A549 (cell line): Measurements from ENCODE around the gene RABAC1. TPM values are rescaled to one million over a fixed set of nuclear protein-coding genes. Genes with fewer than 3 reads are reported as not detected.
A peak's percentile ranks its signal among the peaks of the same experiment; 100 is the strongest.

ENCODE experiments used
- ATAC-seq, 2 experiments: fragments of 200-7000 bp in 1 of 2; fragments of >200 bp in 1 of 2; cut with Nextera tagmentation in 1 of 2; cut with Tn5 transposase in 1 of 2; 3 replicates each; pipeline versions ENCODE4 v1.8.0 to v1.9.1; 2018 to 2020; ENCODE audit warnings: mild to moderate bottlenecking in 1 of 2, moderate library complexity in 1 of 2
- CTCF ChIA-PET: fragments of 300-600 bp; sonication (Branson Sonifier 250); formaldehyde crosslinking; extraction: SDS; loops from one replicate; lab custom pipeline; 2021; ENCODE audit warnings: antibody characterized with exemption, inconsistent platforms; lab: Yijun Ruan, JAX
- POLR2A ChIA-PET: fragments of 350-600 bp; formaldehyde crosslinking; extraction: SDS; loops from one replicate; lab custom pipeline; 2021; ENCODE audit warnings: antibody characterized with exemption, inconsistent platforms; lab: Yijun Ruan, JAX
- DNase-seq, 2 experiments: peaks; one replicate each; pipeline versions ENCODE4 v3.0.0 to v3.0.0-alpha.2; 2011 to 2016; ENCODE audit warnings: low read depth in 1 of 2, low spot score in 1 of 2
- FAIRE-seq: peaks from 2 replicates; lab custom pipeline; 2011; peaks lifted over from hg19 to GRCh38; lab: Jason Lieb, UNC
- H3K27ac ChIP-seq, 2 experiments: fragments of >200 bp; sonication (Bioruptor Twin); formaldehyde crosslinking; 3 replicates each; pipeline ENCODE4 v1.5.1; 2016 to 2017
- H3K4me1 ChIP-seq: fragments of >200 bp; sonication (Bioruptor Twin); formaldehyde crosslinking; 3 replicates; pipeline ENCODE4 v1.6.1; 2016
- H3K4me2 ChIP-seq: fragments of >200 bp; sonication (Bioruptor Twin); formaldehyde crosslinking; 3 replicates; pipeline ENCODE4 v1.6.1; 2016
- H3K4me3 ChIP-seq: fragments of >200 bp; sonication (Bioruptor Twin); formaldehyde crosslinking; 3 replicates; pipeline ENCODE4 v1.5.1; 2016
- H3K9me3 ChIP-seq: fragments of >200 bp; sonication (Bioruptor Twin); formaldehyde crosslinking; 3 replicates; pipeline ENCODE4 v1.6.1; 2016
- CBX8 ChIP-seq: fragments of 200-600 bp; sonication (generic); IDR thresholded peaks from 2 replicates; pipeline ENCODE4 v1.6.1; 2016
- CHD4 ChIP-seq: fragments of 200-600 bp; sonication (generic); IDR thresholded peaks from 2 replicates; pipeline ENCODE4 v1.6.1; 2016; ENCODE audit warnings: antibody characterized with exemption, mild to moderate bottlenecking, borderline replicate concordance
- EHF ChIP-seq: fragments of 250-450 bp; sonication (Bioruptor Pico); IDR thresholded peaks from 2 replicates; pipeline ENCODE4 v1.5.0; 2020; ENCODE audit warnings: mild to moderate bottlenecking
- EHMT2 ChIP-seq: fragments of 200-600 bp; sonication (generic); IDR thresholded peaks from 2 replicates; pipeline ENCODE4 v1.6.1; 2016; ENCODE audit warnings: antibody characterized with exemption, low read depth, mild to moderate bottlenecking, moderate library complexity
- FOSL2 ChIP-seq, 2 experiments: fragments of 450-650 bp in 1 of 2; fragments of >200 bp in 1 of 2; sonication (Bioruptor Twin) in 1 of 2; formaldehyde crosslinking; IDR thresholded peaks; 2 replicates each; pipeline versions ENCODE4 v1.5.0 to v1.6.1; 2016 to 2020; ENCODE audit warnings: mild to moderate bottlenecking in 1 of 2, moderate library complexity in 1 of 2
- HOXA7 ChIP-seq: fragments of 250-450 bp; sonication (Bioruptor Pico); IDR thresholded peaks from 2 replicates; pipeline ENCODE4 v1.5.0; 2020; ENCODE audit warnings: mild to moderate bottlenecking, moderate library complexity
- HOXB13 ChIP-seq: fragments of 250-450 bp; sonication (Bioruptor Pico); IDR thresholded peaks from 2 replicates; pipeline ENCODE4 v1.5.0; 2020; ENCODE audit warnings: low read depth, mild to moderate bottlenecking, moderate library complexity
- HOXB5 ChIP-seq: fragments of 250-450 bp; sonication (Bioruptor Pico); IDR thresholded peaks from 2 replicates; pipeline ENCODE4 v1.5.0; 2020; ENCODE audit warnings: mild to moderate bottlenecking, moderate library complexity
- NFE2L2 ChIP-seq: fragments of 150-350 bp; conservative IDR thresholded peaks from 2 replicates; pipeline ENCODE4 v1.6.1; 2014; ENCODE audit warnings: low read length
- PHF8 ChIP-seq: fragments of 200-600 bp; sonication (generic); IDR thresholded peaks from 2 replicates; pipeline ENCODE4 v1.6.1; 2016; ENCODE audit warnings: low read depth, mild to moderate bottlenecking, antibody characterized with exemption, moderate library complexity, borderline replicate concordance
- POLR2AphosphoS2 ChIP-seq: conservative IDR thresholded peaks from 2 replicates; pipeline ENCODE4 v1.6.1; 2012; ENCODE audit warnings: low read length, improper control_type of control experiment, inconsistent platforms
- RAD21 ChIP-seq, 2 experiments: fragments of >200 bp in 1 of 2; sonication (Bioruptor Twin) in 1 of 2; formaldehyde crosslinking in 1 of 2; IDR thresholded peaks in 1 of 2; conservative IDR thresholded peaks in 1 of 2; 2 replicates in 1 of 2; 3 replicates in 1 of 2; pipeline ENCODE4 v1.6.1; 2012 to 2018; ENCODE audit warnings: inconsistent platforms in 1 of 2
- RCOR1 ChIP-seq: fragments of 150-350 bp; IDR thresholded peaks from 2 replicates; pipeline ENCODE4 v1.6.1; 2014; ENCODE audit warnings: antibody characterized with exemption, low read length, low read depth
- RFX5 ChIP-seq: fragments of 450-650 bp; IDR thresholded peaks from 2 replicates; pipeline ENCODE4 v1.7.1; 2014; ENCODE audit warnings: antibody characterized with exemption, mild to moderate bottlenecking, moderate library complexity
- TFCP2L1 ChIP-seq: fragments of 250-450 bp; sonication (Bioruptor Pico); IDR thresholded peaks from 2 replicates; pipeline ENCODE4 v1.5.0; 2021; ENCODE audit warnings: mild to moderate bottlenecking
- ZSCAN20 ChIP-seq: fragments of 250-450 bp; sonication (Bioruptor Pico); IDR thresholded peaks from 2 replicates; pipeline ENCODE4 v1.8.0; 2022; ENCODE audit warnings: mild to moderate bottlenecking, moderate library complexity
- WGBS: methylation state at CpG from one replicate; pipeline ENCODE4 v1.1.6; 2017; ENCODE audit errors: missing lambda C conversion rate; 5-methylcytosine and 5-hydroxymethylcytosine counted together
- polyA plus RNA-seq, 4 experiments: library from polyadenylated mRNA; depleted of rRNA in 3 of 4; stranded (reverse); fragments of >200 nt; fragmentation: RNase III in 1 of 4; extraction: RNeasy Plus Mini Kit Qiagen cat#74134 plus additional on column Dnase treatment in 1 of 4; gene quantifications; 2 replicates in 3 of 4; 3 replicates in 1 of 4; pipeline ENCODE4 v1.2.3, GENCODE V29; 2011 to 2017
- TF ChIP-seq, protein P1 (sequence below): fragments of >200 bp; sonication (Bioruptor Twin); formaldehyde crosslinking; IDR thresholded peaks from 3 replicates; pipeline ENCODE4 v1.6.1; 2016
- TF ChIP-seq, protein P2 (sequence below): fragments of 250-450 bp; sonication (Bioruptor Pico); IDR thresholded peaks from 2 replicates; pipeline ENCODE4 v1.5.0; 2020; ENCODE audit warnings: low read depth, mild to moderate bottlenecking, moderate library complexity

The RABAC1 gene
- polyA plus RNA-seq, 2 of the 4 experiments (the other 2 are of a cell fraction) = 117 to 247 TPM

DNA sequence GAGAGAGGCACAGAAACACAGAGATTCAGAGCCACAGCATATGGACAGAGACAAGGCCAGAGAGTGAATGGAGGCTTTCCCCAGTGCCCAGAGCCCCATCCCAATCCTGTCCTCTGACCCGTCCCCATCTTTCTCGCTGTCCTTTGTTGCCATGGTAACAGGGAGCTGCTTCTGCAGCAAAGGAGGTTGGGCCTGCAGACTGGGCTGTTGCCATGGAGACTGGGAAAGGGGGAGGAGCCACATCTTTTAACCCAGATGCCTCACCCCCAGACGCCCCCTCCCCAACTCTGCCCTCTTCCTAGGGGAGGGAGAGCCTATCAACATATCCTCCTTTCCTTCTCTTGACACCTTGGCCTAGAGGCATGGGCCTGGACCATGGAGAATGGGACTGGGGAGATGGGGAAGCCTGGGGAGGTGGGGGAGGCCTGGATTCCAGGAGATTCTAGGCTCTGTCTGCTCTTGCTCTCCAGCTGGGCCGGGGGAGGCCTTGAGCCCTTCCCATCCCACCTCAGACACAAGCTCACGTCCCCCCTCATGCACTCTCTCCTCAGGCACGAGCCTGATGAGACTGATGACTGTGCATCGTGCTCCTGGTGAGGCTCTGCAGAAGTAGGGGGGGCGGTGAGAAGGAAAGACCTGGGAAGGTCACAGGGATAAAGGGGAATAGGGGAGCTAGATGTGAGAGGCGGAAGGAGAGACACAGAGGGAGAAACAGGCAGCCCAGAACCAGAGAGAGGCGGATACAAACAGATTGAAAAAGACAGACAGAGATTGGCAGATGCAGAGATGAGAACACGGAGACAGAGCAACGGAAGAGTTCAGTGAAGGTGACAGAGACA, 37.1 kb upstream of the RABAC1 start:
- no peak overlapping the region for H3K4me2 ChIP-seq
- POLR2A ChIA-PET = interaction anchor here (0.7 to 1.0 kb wide), 3 partner anchors 14 to 895 kb away, joined by 3 read pairs; partner anchors contain the start of gene RABAC1
- CTCF ChIA-PET = interaction anchor here (0.7 to 14.8 kb wide), 5 partner anchors 14 to 98 kb away, joined by 3 to 344 read pairs (median 9); no protein-coding TSS in a partner anchor
- no peak overlapping the region for H3K27ac ChIP-seq
- no peaks in the 10 kb centered on the region for H3K9me3 ChIP-seq
- ATAC-seq (no peak), FAIRE-seq (no peak), DNase-seq (peak; percentile 63 to 72)
- TF ChIP-seq EHMT2 (0 out of 2 replicates have a peak, but pooled peaks have one; percentile 37), RAD21 (conservative IDR thresholded peaks at IDR 0.05 in 1 of 2, IDR thresholded peaks at IDR 0.05 in 1 of 2) (no peak), RFX5 (peak; percentile 80)
- H3K4me1 ChIP-seq = peaks cover 30% of the 10 kb centered on the region
- H3K4me3 ChIP-seq = no peak overlapping the region
- WGBS = 20% methylated on average over 12 of the region's 12 CpGs

DNA sequence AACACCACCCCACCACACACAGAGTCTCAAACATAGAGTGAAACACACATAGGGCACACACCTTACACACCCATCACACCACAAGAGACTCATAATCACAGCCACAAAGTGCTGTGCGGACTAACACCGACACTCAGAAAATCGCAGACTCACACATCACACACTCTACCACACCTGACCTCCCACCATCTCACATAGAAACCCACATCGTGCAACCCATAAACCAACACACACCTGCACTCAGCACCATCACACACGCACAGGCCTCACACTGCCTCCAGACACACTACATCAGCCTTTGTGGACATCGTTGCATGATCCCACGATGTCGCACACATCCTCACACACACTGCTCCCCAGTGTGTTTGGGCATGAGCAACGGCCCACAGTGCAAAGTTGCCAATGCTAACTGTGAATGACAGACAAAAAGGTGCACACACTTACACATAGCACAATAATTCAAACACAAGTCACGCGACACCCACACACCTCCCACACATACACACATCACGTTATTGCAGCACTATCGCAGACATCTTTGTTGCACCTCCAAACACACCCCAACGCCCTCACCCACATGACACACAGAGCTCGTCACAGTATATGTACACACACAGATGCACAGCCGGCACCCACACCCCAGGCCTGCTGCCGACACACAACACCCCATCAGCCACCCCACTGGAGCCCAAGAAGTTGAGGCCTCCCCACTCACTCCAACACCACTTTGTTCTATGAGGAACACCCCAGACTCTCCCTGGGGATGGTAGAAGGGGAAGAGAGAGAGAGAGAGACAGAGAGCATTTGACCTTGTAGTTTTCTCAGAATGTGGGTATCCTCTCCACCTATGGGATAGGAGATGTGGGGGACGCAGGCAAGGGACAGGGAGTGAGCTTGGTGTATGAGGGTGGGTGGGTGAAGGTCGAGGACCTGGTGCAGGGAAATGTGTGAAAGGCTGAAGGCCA, 36.2 kb upstream of the RABAC1 start:
- no peaks in the 10 kb centered on the region for H3K9me3 ChIP-seq
- CTCF ChIA-PET = interaction anchor here (14.8 kb wide), 1 partner anchor 31 kb away, joined by 344 read pairs; no protein-coding TSS in a partner anchor
- TF ChIP-seq POLR2AphosphoS2 = no peak
- TF ChIP-seq, protein P1, sequence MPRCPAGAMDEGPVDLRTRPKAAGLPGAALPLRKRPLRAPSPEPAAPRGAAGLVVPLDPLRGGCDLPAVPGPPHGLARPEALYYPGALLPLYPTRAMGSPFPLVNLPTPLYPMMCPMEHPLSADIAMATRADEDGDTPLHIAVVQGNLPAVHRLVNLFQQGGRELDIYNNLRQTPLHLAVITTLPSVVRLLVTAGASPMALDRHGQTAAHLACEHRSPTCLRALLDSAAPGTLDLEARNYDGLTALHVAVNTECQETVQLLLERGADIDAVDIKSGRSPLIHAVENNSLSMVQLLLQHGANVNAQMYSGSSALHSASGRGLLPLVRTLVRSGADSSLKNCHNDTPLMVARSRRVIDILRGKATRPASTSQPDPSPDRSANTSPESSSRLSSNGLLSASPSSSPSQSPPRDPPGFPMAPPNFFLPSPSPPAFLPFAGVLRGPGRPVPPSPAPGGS = no peak
- no peak for TF ChIP-seq FOSL2 (IDR thresholded peaks at IDR 0.05)
- no peak for TF ChIP-seq FOSL2 (CRISPR knock-in tag; IDR thresholded peaks at IDR 0.05)
- no peak for TF ChIP-seq RCOR1
- no peak for TF ChIP-seq HOXB13 (CRISPR knock-in tag)
- no peak for TF ChIP-seq CBX8
- TF ChIP-seq PHF8 = no peak
- no peak for TF ChIP-seq HOXB5
- no peak for TF ChIP-seq NFE2L2
- no peak for TF ChIP-seq CHD4
- TF ChIP-seq, all 56 proteins: peak for 0
- ATAC-seq = no peak
- no peak for DNase-seq
- no peak overlapping the region for H3K27ac ChIP-seq
- WGBS = 65% methylated on average over 19 of the region's 19 CpGs
- peak; percentile 7 for FAIRE-seq
- H3K4me1 ChIP-seq = peaks cover 30% of the 10 kb centered on the region
- H3K4me3 ChIP-seq = no peak overlapping the region
- POLR2A ChIA-PET = interaction anchor here (0.7 kb wide), 1 partner anchor 896 kb away, joined by 3 read pairs; no protein-coding TSS in a partner anchor
- H3K4me2 ChIP-seq = no peak overlapping the region

DNA sequence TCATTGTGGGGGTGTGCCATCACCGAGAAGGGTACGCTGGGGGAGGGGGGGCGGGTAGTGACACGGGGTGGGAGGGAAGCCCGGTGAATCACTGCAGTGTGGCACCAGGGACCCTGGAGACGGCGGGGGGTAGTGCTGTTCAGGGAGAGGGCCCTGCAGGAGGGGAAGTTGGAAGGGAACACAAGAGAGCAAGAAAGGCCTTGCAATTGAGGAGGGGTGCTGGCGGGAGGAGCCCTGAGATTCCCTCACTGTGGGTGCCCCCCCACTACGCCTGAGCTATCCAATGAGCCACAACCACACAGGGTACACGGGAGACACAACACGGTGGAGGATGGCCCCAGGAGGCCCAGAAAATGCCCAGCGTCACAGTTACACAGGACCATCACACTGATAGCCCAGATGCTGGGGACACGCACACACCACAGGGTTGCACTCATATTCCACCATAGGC, 35.4 kb upstream of the RABAC1 start:
- ATAC-seq (no peak), DNase-seq (no peak), FAIRE-seq (peak; percentile 73)
- Histone ChIP-seq H3K4me3 (peak overlapping the region; percentile 51), H3K9me3 (no peaks in the 10 kb centered on the region), H3K4me1 (peaks cover 30% of the 10 kb centered on the region), H3K27ac (no peak overlapping the region), H3K4me2 (peak overlapping the region; percentile 96)
- POLR2A ChIA-PET = no interaction called here
- CTCF ChIA-PET = interaction anchor here (14.8 kb wide), 1 partner anchor 32 kb away, joined by 344 read pairs; no protein-coding TSS in a partner anchor
- WGBS = 28% methylated on average over 9 of the region's 13 CpGs
- TF ChIP-seq EHF (CRISPR knock-in tag) = no peak
- no peak for TF ChIP-seq ZSCAN20
- TF ChIP-seq TFCP2L1 (CRISPR knock-in tag) = no peak
- TF ChIP-seq, protein P2, sequence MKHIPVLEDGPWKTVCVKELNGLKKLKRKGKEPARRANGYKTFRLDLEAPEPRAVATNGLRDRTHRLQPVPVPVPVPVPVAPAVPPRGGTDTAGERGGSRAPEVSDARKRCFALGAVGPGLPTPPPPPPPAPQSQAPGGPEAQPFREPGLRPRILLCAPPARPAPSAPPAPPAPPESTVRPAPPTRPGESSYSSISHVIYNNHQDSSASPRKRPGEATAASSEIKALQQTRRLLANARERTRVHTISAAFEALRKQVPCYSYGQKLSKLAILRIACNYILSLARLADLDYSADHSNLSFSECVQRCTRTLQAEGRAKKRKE (CRISPR knock-in tag) = no peak
- TF ChIP-seq HOXA7 (CRISPR knock-in tag) = no peak
- TF ChIP-seq HOXB13 (CRISPR knock-in tag) = no peak
- TF ChIP-seq, protein P1 = no peak
- no peak for TF ChIP-seq POLR2AphosphoS2
